Measurements from ENCODE around the gene DDOST.

Gene DDOST

GRCh38 chr1:20661207-20662109, at the start of gene DDOST:
Gene DDOST, minus strand, starts transcription at chr1:20661369. Its CDS starts 19 bp downstream, at chr1:20661350.
- DNase-seq (ENCODE audit: low read depth in 3 of 3), result peak; percentile 89 to 94 (median 90)

- no peak for DNase-seq (ENCODE audit: low read depth in 3 of 3)
Observed at GRCh38 chr1:20710469-20711284, 49.5 kb upstream of the DDOST start.

- no peak for DNase-seq (ENCODE audit: low read depth in 3 of 3)
Observed at GRCh38 chr1:20709868-20710267, 48.7 kb upstream of the DDOST start.

GRCh38 chr1:20708891-20709290, 47.7 kb upstream of the DDOST start:
- DNase-seq (ENCODE audit: low read depth in 3 of 3), result no peak

- no peak for DNase-seq (ENCODE audit: low read depth in 3 of 3)
Observed at GRCh38 chr1:20708057-20708456, 46.9 kb upstream of the DDOST start.

GRCh38 chr1:20706841-20707240, 45.7 kb upstream of the DDOST start:
- DNase-seq (ENCODE audit: low read depth in 3 of 3), result no peak

- no peak for DNase-seq (ENCODE audit: low read depth in 3 of 3)
Observed at GRCh38 chr1:20705203-20705755, 44.1 kb upstream of the DDOST start.

- DNase-seq (ENCODE audit: low read depth in 3 of 3), result no peak
Observed at GRCh38 chr1:20704390-20705202, 43.4 kb upstream of the DDOST start.

GRCh38 chr1:20703124-20703756, 42.1 kb upstream of the DDOST start:
- no peak for DNase-seq (ENCODE audit: low read depth in 3 of 3)

GRCh38 chr1:20702416-20702815, 41.2 kb upstream of the DDOST start:
- no peak for DNase-seq (ENCODE audit: low read depth in 3 of 3)

GRCh38 chr1:20701847-20702246, 40.7 kb upstream of the DDOST start:
- DNase-seq (ENCODE audit: low read depth in 3 of 3), result no peak

- DNase-seq (ENCODE audit: low read depth in 3 of 3), result no peak
Observed at GRCh38 chr1:20701446-20701845, 40.3 kb upstream of the DDOST start.

GRCh38 chr1:20700636-20701215, 39.6 kb upstream of the DDOST start:
- DNase-seq (ENCODE audit: low read depth in 3 of 3), result no peak

- DNase-seq (ENCODE audit: low read depth in 3 of 3), result no peak
Observed at GRCh38 chr1:20699558-20699957, 38.4 kb upstream of the DDOST start.

- DNase-seq (ENCODE audit: low read depth in 3 of 3), result no peak
Observed at GRCh38 chr1:20698195-20698910, 37.2 kb upstream of the DDOST start.

- DNase-seq (ENCODE audit: low read depth in 3 of 3), result no peak
Observed at GRCh38 chr1:20697563-20697962, 36.4 kb upstream of the DDOST start.

GRCh38 chr1:20696397-20697333, 35.5 kb upstream of the DDOST start:
- peak; percentile 50 to 71 (median 62) for DNase-seq (ENCODE audit: low read depth in 3 of 3)

- DNase-seq (ENCODE audit: low read depth in 3 of 3), result no peak
Observed at GRCh38 chr1:20695515-20695914, 34.3 kb upstream of the DDOST start.

- no peak for DNase-seq (ENCODE audit: low read depth in 3 of 3)
Observed at GRCh38 chr1:20693623-20694022, 32.5 kb upstream of the DDOST start.

Measured in stimulated activated CD4-positive, alpha-beta T cell treated with anti-CD3 and anti-CD28 coated beads, TNF-alpha, amount 100 ng/mL, for 48 hours (primary cell).